Fibroblast of skin of back (primary cell): ENCODE results near the gene CEACAM21. TPM values are rescaled to one million over a fixed set of nuclear protein-coding genes. Genes with fewer than 3 reads are reported as not detected.

ENCODE experiments used
- DNase-seq: peaks from one replicate; pipeline ENCODE4 v3.0.0-alpha.2; 2013
- polyA plus RNA-seq, 2 experiments: library from polyadenylated mRNA; unstranded; fragments of 120-200 nt; gene quantifications; one replicate each; pipeline ENCODE4 v1.2.1, GENCODE V29; 2013; ENCODE audit not compliant: insufficient read length in 2 of 2

The CEACAM21 gene
- not detected for polyA plus RNA-seq (2013, experiment 1 of 2; ENCODE audit: insufficient read length)
- polyA plus RNA-seq (2013, experiment 2 of 2; ENCODE audit: insufficient read length): not detected

DNA sequence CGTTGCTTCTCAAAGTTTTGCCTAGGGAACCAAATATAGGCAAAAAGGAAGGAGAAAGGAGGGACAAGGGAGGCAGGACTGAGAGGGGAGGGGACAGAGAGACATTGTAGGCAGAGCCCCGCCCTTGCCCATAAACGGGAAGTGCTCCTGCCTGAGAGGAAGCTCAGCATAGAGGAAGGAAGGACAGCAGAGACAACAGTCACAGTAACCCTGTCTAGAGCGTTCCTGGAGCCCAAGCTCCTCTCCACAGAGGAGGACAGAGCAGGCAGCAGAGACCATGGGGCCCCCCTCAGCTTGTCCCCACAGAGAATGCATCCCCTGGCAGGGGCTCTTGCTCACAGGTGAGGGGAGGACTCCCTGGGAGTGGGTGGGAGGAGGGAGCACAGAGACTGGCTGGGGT, at the start of gene CEACAM21:
Gene CEACAM21, plus strand, starts transcription at position 169 of the 400 bp plus-strand sequence. Its CDS starts 109 bp downstream, at position 278.
- no peak for DNase-seq

DNA sequence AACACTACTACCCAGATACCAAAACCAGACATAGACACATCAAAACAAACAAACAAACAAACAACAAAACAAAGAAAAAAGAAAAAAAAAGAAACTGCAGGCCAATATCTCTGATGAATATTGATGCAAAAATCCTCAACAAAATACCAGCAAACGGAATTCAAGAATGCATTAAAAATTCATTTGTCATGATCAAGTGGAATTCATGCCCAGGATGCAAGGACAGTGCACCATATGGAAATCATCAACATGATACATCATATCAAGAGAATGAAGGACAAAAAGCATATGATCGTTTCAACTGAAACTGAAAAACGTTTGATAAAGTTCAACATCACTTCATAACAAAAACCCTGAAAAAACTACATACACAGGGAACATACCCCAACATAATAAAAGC, 48.9 kb upstream of the CEACAM21 start:
- DNase-seq: no peak

DNA sequence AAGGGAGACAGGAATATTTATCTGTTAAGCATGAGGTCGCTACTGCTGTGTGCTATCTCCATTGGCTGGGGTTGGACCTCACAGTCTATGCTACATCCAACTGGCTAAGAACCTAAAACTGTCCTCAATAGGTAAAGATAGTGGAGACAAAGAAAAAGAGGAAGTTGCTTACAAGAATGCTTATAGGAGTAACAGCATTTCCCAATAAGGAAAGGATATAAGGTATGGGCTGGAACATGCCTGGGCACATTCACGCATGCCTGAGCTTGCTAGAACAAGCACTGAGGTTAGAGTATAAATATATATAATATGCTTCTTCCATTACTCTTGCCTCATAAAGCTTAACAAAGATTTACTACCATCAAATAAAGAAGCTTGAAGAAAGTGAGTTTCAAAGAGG, 47.9 kb upstream of the CEACAM21 start:
- DNase-seq: no peak

DNA sequence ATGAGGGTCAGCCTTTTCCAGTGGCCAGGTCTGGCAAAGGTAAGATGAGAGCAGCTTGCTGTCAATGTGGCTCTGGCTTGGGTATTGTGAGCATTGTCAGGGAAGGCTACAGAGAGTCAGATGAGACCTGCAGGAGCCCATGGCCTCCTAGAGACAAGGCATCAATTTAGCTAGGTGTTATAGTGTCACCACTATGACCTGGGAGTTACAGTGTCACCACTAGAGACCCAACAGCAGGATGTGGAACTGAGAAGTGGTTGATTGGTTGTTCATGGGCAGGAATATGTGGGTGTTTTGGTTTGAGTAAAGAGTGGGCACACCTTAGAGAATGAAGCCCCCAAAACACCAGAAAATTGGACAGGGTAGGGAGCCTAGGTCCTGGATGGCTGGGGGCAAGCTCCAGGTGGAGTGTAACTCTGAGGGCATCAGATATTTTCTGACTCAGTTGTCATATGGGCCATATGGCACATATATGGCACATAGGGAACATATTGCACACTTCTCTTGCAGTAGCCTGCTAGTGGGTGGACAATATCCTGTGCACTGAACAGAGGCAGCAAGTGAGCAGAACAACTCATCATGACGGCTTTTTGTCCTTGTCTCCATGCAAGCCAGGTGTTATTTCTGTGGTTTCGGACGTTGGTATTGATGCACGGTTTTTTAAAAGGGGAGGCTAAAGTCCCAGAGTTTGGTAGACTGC, 46.3 kb upstream of the CEACAM21 start:
- no peak for DNase-seq

DNA sequence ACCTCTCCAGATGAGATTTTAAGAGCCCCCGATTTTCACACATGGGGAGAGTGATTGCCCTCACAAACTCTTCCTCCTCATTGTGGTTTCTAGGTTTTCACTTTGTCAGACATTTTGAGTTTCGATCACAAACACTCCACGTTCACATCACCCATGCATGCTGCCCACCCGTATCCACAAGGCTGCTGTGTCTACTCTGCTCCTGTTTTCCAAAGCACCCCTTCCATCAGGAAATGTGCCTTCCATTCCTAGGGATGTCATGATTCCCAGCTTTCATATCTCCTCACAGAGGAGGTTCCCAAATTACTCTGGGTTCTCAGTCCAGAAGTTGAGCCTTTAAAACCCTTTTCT, 45.8 kb upstream of the CEACAM21 start:
- DNase-seq: no peak

DNA sequence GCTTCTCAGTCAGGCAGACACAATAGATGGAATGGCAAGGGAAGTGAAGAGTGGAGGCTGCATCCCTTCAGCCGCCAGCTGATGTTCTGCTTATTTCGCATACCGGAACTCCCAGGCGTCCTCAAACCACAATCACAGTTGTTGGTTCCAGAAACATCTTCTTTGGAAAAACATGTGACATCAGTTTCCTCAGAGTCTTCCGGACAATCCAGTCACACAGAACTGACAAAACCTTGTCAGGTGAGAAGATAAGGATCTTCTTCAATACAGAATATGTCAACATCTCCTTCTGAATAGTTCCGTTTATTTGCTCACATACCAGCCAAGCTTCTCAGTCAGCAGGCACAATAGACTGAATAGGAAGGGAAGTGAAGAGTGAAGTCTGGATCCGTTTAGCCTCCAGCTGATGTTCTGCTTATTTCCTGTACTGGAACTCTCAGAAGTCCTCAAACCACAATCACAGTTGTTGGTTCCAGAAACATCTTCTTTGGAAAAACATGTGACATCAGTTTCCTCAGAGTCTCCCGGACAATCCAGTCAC, 45.1 kb upstream of the CEACAM21 start:
- DNase-seq: peak; percentile 29

DNA sequence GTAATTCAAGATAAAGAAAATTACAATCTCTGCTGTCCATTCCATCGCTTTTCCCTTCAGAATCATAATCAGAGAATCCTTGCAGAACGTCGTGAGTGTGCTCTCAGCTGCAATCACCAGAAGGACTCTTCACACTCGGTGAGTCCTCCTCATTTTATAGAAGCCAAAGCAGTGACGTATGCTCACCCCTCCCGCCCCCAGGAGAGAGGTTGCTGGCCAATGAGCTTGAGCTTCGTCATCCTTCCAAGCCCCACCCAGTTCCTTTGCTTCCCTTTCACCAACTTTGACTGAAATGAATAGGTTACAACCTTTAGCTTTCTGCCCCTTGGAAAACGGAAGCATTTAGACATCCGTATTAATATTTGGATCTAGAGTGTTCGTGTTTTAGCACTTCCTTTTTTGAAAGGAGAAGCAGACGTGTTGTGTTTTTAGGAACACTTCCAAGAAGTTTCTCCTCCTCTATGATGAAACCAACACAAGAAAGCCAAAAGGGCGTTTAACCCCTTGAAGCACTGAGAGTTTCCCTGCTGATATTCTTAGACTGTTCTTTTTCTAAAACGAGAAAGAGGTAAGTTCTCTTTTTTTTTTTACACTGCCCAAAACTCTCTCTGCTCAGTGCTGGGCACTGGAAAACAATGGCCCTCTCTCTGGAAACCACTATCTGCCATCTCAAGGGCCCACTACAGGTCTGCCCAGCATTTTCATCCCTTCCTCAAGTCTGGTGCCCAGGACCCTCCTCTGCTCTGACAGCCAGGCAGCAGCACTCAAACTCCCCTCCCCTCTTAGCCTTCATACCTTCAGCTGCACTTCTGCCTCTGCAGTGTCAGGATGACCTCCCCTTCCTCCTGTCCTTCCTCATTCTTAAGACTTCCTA, 44.3 kb upstream of the CEACAM21 start:
- DNase-seq: peak; percentile 71

DNA sequence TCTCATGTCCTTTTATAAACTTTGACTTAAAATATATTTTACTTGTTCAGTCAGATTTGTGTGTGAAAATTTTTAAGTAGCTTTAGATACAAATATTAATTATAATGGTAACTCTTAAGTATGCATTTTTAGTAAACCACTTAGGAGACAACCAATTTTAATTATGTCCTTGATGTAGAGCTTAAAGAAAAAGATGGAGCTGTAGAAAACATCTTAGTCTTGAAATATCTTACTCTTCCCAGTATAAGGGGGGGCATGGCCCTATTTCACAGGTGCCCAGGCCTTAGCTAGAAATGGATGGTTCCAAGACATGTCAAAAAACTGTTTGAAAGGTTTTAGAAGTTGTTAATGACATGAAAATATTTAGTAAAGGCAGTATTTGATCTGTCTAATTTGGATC, 43.4 kb upstream of the CEACAM21 start:
- DNase-seq: no peak

DNA sequence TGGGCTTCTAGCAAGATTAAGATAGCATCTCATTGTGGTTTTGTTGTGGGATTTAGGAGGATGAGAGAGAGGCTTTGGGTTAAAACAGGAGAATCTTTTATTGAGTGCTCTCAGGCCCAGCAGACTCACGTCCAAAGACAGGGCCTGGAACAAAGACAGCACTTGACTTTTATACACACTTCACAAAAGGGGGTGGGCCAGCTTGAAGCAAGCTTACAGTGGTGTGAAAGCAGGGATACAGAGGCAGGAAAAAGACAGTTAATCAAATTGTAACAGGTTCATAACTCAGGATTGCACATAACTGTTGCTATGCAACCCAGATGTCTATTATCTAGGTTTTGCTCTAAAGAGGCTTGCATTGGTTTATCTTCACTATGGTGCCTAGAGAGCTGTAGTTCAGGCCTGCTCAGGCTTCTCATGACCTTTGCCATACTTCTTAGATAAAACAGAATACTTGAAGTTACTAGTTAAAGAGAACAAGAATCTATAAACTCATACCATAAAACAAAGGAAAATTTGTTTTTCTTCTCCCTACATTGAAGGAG, 42.2 kb upstream of the CEACAM21 start:
- no peak for DNase-seq

DNA sequence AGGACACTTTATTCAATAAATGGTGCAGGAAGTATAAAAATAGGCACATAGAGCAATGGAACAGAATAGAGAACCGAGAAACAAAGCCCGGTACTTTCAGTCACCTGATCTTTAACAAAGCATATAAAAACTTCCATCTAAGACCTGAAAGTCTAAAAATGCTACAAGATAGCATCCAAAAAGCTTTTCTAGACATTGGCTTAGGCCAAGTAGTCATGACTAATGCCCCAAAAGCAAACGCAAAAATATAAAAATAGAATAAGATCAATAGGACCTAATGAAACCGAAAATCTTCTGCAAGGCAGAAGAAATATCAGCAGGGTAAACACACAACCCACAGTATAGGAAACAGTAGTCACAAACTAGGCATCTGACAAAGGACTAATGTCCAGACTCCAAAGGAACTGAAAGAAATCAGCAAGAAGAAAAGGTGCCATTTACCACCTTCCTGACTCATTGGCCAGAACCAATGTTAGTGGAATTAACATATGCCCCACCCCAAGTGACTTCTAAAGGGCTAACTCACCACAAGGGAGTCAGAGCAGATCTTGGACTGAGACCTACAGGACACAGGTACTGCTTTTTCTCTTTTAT, 40.8 kb upstream of the CEACAM21 start:
- no peak for DNase-seq

DNA sequence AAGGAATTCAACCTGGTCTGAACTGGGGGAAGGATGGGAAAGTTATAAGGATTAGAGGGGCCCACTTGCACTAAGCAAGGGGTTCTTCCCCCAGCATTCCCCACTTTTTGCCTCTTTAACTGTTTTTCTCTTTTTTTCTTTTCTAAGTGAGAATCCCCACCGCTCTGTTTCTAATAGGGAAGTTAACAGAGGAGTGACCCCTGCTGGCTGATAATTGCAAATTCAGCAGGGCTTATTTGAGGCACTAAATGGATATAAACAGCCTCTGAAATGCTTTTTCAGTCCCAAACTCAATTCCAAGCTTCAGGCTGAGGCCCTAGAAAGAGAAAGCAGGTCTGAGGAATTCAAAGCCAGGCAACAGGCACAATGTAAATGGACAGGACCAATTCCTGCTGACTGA, 38.2 kb upstream of the CEACAM21 start:
- DNase-seq: peak; percentile 7

DNA sequence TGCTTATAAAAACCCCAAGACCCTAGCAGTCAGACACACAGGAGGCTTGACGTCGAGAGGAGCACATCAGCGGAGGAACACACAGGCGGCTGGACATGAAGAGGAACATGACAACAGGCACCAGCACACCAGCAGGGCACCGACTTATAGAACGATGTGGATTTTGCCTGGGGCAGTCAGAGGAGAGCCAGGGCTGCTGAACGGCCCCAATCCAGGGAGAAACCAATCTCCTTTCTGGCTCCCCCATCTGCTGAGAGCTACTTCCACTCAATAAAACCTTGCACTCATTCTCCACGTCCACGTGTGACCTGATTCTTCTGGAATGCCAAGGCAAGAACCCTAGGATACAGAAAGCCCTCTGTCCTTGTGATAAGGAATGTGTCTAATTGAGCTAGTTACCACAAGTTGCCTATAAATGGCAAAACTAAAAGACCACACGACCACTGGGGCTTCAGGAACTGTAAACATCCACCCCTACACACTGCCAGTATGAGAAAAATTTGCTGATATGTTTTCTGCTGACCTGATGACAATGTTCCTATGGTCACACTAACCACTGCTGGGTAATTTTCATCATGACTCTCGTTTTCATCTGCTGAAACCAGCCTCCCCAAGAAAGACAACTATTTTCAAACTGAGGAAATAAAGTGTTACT, 35.8 kb upstream of the CEACAM21 start:
- DNase-seq: peak; percentile 3

DNA sequence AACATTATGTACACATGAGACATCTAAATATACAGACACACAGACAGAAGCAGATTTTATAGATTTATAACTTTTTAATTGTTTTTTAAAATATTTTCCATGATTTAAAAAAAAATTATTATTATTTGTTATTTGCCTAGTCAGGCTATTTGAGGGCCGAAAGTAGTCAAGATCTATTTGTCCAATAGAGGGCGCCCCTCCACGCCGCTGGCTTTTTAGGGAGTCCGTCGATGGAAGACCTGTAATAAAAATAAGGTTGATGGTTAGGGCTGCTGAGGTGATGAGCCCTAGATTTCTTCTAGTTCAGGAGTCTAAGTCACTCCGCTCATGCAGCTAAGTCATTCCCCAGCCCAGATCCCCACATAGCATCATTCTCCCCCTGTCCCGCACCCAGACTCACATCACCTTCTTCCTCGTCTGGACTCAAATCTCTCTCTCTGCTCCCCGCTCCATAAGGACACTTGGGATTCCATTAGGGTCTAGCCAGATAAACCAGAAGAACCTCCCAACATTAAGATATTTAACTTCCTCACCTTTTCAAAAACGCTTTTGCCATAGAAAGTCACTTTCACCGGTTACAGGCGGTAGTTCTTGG, 33.9 kb upstream of the CEACAM21 start:
- DNase-seq: peak; percentile 12

DNA sequence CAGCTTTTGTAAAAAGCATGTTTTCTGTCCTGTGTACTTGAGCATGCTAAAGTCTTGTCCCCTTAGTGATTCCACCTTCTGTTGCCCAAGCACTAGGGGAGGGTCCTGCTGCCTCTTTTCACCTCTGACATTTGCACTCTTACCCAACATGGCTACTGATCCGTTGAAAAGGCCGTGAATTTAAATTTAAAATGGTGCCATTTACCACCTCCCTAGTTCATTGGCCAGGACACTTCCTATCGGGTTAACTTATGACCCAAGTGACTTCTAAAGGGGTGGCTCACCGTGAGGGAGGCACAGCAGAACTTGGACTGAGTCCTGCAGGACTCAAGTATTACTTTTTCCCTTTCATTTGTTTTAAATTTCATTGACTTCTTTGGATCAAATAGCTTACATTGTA, 33.3 kb upstream of the CEACAM21 start:
- DNase-seq: no peak

DNA sequence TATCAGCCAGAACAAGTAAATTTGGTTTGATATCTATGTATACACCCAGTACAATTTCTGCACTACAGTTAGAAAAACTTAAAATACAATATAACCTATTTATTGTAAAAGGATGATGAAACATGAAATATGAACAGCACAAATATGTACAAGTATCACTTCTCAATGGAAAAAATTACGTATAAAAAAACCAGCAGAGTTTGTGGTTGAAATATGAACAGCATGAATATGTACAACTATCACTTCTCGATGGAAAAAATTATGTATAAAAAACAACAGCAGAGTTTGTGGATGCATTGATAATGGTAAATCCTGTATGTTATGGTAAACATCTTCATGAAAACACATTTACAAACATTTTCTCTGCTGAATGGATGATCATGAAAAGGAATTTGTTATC, 32.4 kb upstream of the CEACAM21 start:
- DNase-seq: no peak

DNA sequence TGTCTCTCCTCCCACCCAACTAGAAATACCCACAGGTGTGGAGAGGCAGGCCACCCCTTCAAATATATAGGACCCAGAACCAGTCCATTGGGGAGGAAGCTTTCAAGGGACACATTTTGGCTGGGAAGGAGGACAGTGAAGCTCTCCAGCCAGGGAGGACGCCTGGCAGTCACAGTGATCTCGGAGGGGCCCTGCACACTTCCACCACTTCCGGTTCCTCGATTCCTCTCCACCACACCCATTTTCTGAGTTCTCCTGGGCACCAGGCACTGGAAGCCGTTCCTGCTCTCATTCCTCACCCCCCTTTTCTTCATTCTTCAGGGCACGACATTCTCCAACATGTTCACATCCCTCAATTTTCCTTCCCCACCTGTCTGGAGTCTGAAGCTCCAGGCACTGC, 30.4 kb upstream of the CEACAM21 start:
- no peak for DNase-seq

DNA sequence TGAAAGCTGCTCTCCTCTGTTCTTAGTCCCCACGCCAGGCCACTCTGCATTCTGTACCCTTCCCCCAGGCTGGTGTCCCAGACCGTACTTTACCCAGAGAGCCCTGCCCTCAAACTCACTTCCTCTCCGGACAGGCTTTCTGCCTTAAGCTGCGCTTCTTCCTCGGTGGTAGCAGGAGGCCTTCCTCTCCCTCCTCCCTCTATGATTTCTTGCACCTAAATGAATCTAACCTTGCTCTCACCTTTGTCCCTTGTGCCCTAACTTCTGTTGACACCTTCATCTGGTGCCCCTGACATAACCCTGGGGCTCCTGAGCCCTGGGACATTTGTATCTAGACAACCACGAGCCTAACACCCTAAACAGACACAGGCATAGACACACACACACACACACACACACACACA, 29.6 kb upstream of the CEACAM21 start:
- no peak for DNase-seq

DNA sequence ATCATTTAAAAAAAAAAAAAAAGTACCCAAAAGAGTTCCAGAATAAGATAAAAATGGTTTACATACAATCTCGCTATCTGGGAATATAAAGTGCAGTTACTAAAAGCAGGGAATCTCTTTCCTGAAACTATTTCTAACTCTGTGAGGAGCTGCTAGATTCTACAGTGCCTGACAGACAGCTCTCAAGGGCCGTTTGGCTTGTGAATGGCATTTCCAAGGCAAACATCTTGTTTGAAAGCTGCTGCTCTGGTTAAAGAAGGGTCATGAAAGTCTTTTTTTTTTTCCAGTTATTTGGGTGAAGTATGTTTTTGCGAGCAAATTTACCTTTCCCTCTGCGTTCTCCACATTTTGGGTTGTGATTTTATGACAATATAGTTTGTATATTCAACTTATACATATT, 29.0 kb upstream of the CEACAM21 start:
- DNase-seq: no peak

DNA sequence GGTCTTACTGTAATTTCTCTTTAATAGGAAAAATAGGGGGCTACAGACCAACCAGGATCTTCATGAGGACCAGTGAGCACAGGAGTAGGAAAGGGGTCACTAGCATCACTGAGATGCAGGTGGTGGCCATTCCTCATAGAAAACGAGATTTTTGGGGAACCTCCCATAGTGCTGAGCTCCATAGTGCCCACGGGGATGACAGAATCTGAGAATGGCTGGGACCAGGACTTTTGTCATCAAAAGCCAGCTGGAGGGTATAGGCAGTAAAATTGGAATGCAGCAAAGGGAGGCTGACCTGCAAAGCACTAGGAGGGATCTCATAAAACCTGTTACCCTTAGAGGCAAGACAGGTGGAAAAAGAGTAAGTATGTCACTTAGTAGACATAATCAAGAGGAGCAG, 28.4 kb upstream of the CEACAM21 start:
- DNase-seq: no peak

DNA sequence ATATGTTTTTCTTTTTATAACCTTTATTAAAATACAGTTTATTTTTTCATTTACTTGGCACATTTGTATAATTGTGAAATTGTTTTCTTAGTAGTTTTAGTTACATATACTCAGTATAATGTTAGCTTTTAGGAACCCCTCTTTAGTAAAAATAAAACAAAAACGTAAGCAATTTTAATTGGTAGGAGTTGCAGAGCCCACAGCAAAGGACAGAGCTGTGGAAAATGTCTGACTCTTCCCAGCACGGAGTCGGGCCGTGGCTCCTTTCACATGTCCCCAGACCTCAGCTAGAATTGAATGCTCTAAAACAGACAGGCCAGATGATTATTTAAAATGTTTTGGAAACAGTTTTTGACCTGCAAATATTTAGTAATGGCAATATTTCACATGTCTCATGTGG, 27.9 kb upstream of the CEACAM21 start:
- no peak for DNase-seq

DNA sequence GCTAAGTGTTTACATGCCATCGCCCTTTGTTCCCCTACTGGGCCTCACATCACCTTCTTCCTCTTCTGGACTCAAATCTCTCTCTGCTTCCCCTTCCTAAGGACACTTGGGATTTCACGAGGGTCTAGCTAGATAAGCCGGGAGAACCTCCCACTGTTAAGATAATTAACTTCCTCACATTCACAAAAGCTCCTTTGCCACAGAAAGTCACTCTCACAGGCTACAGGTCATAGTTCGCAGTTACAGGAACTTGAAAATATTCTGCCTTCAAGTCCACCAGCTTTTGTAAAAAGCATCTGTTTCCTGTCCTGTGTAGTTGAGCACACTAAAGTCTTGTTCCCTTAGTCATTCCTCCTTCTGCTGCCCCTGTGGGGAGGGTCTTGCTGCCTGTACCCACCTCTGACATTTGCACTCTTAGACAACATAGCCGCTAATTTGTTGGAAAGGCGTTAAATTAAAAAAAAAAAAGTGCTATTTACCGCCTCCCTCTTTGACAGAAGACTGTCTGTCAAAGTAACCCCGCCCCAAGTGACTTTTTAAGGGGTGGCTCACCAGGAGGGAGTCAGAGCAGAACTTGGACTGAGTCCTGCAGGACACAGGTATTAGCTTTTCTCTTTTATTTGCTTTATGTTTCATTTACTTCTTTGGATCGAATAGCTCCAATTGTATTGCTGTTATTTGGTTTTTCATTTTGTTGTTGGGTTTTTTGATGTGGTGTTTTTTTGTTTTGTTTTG, 26.8 kb upstream of the CEACAM21 start:
- DNase-seq: no peak
